Measurements from ENCODE around the gene MKNK2.

The MKNK2 gene

GRCh38 chr19:2050991-2051772, at the start of gene MKNK2:
Gene MKNK2, minus strand, starts transcription at chr19:2051244. Its CDS starts 393 bp downstream, at chr19:2050851.
- TF ChIP-seq CREB1 (IDR thresholded peaks at IDR 0.05; ENCODE audit: low read depth), result no peak
- TF ChIP-seq CEBPB (IDR thresholded peaks at IDR 0.05), result no peak
- no peak for TF ChIP-seq RAD21 (IDR thresholded peaks at IDR 0.05; ENCODE audit: low read depth)
- TF ChIP-seq EP300 (IDR thresholded peaks at IDR 0.05; ENCODE audit: borderline replicate concordance), result no peak
- peak; percentile 48; the same call in 1 of the 2 replicates for TF ChIP-seq YY1 (IDR thresholded peaks at IDR 0.05; ENCODE audit: low read depth)
- TF ChIP-seq TEAD4 (IDR thresholded peaks at IDR 0.05), result peak; percentile 30; the same call in 1 of the 2 replicates
- no peak for TF ChIP-seq NFIC (IDR thresholded peaks at IDR 0.05)
- TF ChIP-seq, protein P1, sequence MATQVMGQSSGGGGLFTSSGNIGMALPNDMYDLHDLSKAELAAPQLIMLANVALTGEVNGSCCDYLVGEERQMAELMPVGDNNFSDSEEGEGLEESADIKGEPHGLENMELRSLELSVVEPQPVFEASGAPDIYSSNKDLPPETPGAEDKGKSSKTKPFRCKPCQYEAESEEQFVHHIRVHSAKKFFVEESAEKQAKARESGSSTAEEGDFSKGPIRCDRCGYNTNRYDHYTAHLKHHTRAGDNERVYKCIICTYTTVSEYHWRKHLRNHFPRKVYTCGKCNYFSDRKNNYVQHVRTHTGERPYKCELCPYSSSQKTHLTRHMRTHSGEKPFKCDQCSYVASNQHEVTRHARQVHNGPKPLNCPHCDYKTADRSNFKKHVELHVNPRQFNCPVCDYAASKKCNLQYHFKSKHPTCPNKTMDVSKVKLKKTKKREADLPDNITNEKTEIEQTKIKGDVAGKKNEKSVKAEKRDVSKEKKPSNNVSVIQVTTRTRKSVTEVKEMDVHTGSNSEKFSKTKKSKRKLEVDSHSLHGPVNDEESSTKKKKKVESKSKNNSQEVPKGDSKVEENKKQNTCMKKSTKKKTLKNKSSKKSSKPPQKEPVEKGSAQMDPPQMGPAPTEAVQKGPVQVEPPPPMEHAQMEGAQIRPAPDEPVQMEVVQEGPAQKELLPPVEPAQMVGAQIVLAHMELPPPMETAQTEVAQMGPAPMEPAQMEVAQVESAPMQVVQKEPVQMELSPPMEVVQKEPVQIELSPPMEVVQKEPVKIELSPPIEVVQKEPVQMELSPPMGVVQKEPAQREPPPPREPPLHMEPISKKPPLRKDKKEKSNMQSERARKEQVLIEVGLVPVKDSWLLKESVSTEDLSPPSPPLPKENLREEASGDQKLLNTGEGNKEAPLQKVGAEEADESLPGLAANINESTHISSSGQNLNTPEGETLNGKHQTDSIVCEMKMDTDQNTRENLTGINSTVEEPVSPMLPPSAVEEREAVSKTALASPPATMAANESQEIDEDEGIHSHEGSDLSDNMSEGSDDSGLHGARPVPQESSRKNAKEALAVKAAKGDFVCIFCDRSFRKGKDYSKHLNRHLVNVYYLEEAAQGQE (IDR thresholded peaks at IDR 0.05; ENCODE audit: low read depth), result no peak
- peak; percentile 90 for TF ChIP-seq ZBTB7A (IDR thresholded peaks at IDR 0.05; ENCODE audit: low read depth)
- TF ChIP-seq EGR1 (IDR thresholded peaks at IDR 0.05), result peak; percentile 44; the same call in 1 of the 2 replicates
- peak; percentile 85; the same call in 1 of the 2 replicates for TF ChIP-seq TAF1 (IDR thresholded peaks at IDR 0.05; ENCODE audit: low read depth)
- TF ChIP-seq, protein P2, sequence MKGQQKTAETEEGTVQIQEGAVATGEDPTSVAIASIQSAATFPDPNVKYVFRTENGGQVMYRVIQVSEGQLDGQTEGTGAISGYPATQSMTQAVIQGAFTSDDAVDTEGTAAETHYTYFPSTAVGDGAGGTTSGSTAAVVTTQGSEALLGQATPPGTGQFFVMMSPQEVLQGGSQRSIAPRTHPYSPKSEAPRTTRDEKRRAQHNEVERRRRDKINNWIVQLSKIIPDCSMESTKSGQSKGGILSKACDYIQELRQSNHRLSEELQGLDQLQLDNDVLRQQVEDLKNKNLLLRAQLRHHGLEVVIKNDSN (IDR thresholded peaks at IDR 0.05), result no peak
- TF ChIP-seq TCF12 (IDR thresholded peaks at IDR 0.05; ENCODE audit: low read depth), result no peak
- TF ChIP-seq, protein P3, sequence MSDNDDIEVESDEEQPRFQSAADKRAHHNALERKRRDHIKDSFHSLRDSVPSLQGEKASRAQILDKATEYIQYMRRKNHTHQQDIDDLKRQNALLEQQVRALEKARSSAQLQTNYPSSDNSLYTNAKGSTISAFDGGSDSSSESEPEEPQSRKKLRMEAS (IDR thresholded peaks at IDR 0.05), result peak; percentile 2; the same call in 1 of the 2 replicates
- no peak for TF ChIP-seq FOXM1 (IDR thresholded peaks at IDR 0.05; ENCODE audit: borderline replicate concordance, low read depth)

DNA sequence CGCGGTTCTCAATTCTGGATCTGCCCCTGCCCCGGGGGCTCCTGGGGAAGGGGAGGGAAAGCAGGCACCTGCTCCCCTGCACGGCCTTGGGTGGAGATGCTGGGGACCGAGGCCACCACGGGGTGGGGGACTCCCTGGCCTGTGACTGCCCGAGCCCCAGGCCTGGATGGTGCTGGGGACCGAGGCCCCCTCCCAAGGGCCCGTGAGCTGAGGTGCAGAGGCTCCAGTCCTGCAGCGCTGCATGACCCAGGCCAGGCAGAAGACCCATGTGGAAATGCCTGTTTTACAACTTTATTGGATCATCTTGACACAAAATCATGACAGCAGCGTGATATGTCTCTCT, 49.6 kb upstream of the MKNK2 start:
- no peak for TF ChIP-seq CEBPB (IDR thresholded peaks at IDR 0.05)
- no peak for TF ChIP-seq NFIC (IDR thresholded peaks at IDR 0.05)
- TF ChIP-seq, protein P1 (IDR thresholded peaks at IDR 0.05; ENCODE audit: low read depth), result no peak
- TF ChIP-seq YY1 (IDR thresholded peaks at IDR 0.05; ENCODE audit: low read depth), result no peak
- TF ChIP-seq EGR1 (IDR thresholded peaks at IDR 0.05), result no peak
- TF ChIP-seq TAF1 (IDR thresholded peaks at IDR 0.05; ENCODE audit: low read depth), result no peak
- no peak for TF ChIP-seq TCF12 (IDR thresholded peaks at IDR 0.05; ENCODE audit: low read depth)
- no peak for TF ChIP-seq FOXM1 (IDR thresholded peaks at IDR 0.05; ENCODE audit: borderline replicate concordance, low read depth)

GRCh38 chr19:2099937-2100718, 49.1 kb upstream of the MKNK2 start:
- no peak for TF ChIP-seq CREB1 (IDR thresholded peaks at IDR 0.05; ENCODE audit: low read depth)
- TF ChIP-seq, protein P1 (IDR thresholded peaks at IDR 0.05; ENCODE audit: low read depth), result no peak
- TF ChIP-seq TCF12 (IDR thresholded peaks at IDR 0.05; ENCODE audit: low read depth), result no peak

DNA sequence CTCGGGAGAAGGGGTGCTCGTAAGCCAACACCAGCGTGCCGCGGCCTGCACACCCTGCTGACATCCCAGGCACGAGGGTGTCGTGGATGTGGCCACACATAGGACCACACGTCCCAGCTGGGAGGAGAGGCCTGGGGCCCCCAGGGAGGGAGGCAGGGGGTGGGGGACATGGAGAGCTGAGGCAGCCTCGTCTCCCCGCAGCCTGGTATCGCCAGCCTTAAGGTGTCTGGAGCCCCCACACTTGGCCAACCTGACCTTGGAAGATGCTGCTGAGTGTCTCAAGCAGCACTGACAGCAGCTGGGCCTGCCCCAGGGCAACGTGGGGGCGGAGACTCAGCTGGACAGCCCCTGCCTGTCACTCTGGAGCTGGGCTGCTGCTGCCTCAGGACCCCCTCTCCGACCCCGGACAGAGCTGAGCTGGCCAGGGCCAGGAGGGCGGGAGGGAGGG, 48.0 kb upstream of the MKNK2 start:
- TF ChIP-seq, protein P1 (IDR thresholded peaks at IDR 0.05; ENCODE audit: low read depth), result no peak
- no peak for TF ChIP-seq EP300 (IDR thresholded peaks at IDR 0.05; ENCODE audit: borderline replicate concordance)
- TF ChIP-seq, protein P2 (IDR thresholded peaks at IDR 0.05), result no peak
- TF ChIP-seq NFIC (IDR thresholded peaks at IDR 0.05), result no peak
- no peak for TF ChIP-seq FOXM1 (IDR thresholded peaks at IDR 0.05; ENCODE audit: borderline replicate concordance, low read depth)
- no peak for TF ChIP-seq EGR1 (IDR thresholded peaks at IDR 0.05)
- no peak for TF ChIP-seq ZBTB7A (IDR thresholded peaks at IDR 0.05; ENCODE audit: low read depth)
- TF ChIP-seq CREB1 (IDR thresholded peaks at IDR 0.05; ENCODE audit: low read depth), result no peak
- TF ChIP-seq, protein P3 (IDR thresholded peaks at IDR 0.05), result no peak
- TF ChIP-seq TEAD4 (IDR thresholded peaks at IDR 0.05), result no peak
- TF ChIP-seq CEBPB (IDR thresholded peaks at IDR 0.05), result no peak
- no peak for TF ChIP-seq TAF1 (IDR thresholded peaks at IDR 0.05; ENCODE audit: low read depth)
- no peak for TF ChIP-seq TCF12 (IDR thresholded peaks at IDR 0.05; ENCODE audit: low read depth)

Data from Ishikawa (cell line).